GM18858 (cell line): ENCODE results near the gene EPM2AIP1.
"Not testable (repeated sequence)": the region's sequence is repeated elsewhere in the genome, so short reads cannot be mapped to it uniquely, and the experiment has no call there.

ENCODE experiments used
- ATAC-seq: cut with Tn5 transposase; IDR thresholded peaks from one replicate; pipeline ENCODE4 v1.9.1; 2021; ENCODE audit not compliant: unreplicated experiment

EPM2AIP1 gene

DNA sequence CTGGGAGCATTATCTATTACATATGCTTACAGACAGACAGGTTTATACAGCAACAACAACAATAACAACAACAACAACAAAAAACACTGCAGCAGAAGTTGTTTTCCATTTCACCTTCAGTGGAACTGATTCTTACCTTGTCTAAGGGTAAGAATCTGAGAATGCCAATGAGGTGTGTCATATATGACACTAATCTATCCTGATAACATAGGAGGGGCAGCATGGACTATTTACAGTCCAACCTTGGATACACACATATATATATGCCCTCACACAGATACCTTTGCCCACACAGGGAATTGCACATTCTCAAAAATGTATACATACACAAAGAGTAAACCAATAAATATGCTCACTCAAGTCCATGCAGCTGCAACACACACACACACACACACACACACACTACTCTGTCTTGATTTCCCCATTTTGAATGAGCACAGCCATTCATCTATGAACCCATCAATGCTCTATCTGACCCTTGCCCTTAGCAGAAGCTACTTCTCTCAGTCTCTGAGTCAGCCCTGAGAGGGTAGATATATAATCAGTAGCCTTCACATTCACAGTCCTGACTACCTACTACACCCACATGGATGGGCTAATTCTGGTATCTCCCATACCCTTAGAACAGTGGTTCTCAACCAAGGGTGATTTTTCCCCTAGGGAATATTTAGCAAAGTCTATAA, 38.3 kb downstream of the EPM2AIP1 start:
- no peak for ATAC-seq

DNA sequence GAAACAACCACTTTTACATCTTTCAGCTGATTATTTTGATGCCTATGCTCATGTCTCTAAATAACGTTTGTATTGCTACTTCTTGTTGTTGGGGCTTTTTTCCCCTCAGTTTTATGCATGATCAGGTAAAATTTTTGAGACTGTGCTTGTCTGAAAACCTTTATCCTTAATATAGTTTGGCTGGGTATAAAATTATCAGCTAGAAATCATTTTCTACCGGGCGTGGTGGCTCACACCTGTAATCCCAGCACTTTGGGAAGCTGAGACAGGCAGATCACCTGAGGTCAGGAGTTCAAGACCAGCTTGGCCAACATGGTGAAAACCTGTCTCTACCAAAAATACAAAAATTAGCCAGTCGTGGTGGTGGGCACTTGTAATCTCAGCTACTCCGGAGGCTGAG, 45.1 kb downstream of the EPM2AIP1 start:
- not testable (repeated sequence) for ATAC-seq

DNA sequence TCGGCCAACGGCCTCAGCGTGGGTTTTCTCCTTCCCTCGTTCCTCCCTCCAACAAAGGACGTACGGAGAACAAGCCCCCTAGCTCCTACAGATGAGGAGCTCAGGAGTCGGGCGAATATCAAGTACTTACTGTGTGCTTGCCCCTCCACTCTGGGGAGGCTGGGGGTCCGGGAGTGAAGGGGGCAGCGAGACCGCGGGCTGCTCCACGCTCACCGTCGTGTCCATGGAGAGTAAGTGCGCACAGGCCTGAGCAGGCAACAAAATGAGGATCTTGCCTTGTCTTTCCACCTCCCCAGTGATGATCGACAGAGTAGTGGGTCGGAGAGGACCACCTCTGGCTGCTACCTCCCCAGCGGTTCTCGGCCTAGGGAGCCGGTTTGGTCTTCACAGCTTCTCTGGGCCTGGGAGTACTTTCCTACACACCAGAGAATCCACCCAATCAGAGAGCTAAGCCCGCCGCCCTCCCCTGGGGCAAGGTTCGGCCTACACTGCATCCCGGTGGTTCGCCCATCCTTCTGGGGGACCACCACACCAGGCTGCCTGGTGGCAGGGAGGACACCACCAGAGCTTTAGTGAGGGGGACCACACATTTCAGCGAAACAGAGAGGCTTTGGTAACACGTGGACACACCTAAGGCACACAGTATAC, 47.5 kb downstream of the EPM2AIP1 start:
- ATAC-seq: no peak

DNA sequence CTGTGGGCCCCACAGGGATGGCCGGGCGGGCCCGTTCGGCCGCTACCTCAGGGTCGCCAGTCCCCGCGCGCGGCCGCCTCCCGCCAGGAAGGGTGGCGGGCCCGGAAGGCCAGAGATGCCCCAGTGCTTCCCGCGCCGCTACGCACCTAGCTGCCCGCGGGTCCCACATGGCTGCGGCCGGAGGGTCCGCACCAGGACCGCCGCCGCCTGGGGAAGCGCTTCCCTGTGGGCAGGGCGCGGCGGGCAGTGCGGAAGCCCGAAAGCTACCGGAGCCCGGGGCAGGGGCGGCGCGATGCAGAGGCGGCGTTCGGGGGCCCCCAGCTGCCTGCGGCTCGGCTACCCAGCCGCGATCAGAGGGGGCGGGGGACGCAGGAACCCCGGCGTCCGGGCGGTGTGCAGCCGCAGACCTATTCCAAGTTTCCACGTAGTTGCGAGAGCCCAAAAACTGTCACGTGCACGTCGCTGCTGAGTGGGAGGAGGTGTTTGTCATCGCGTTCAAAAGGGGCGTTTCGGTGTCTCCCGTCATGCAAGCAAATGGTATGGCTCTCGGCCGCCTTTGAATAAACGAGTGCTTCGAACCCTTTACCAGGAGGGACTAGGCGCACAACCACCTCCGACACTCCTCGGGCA, 48.2 kb downstream of the EPM2AIP1 start, which contains the start of gene TRANK1:
TRANK1 (minus strand) TSS at position 414 of the 630 bp plus-strand sequence; CDS start at position 169, 245 bp downstream.
- ATAC-seq: peak; percentile 64

DNA sequence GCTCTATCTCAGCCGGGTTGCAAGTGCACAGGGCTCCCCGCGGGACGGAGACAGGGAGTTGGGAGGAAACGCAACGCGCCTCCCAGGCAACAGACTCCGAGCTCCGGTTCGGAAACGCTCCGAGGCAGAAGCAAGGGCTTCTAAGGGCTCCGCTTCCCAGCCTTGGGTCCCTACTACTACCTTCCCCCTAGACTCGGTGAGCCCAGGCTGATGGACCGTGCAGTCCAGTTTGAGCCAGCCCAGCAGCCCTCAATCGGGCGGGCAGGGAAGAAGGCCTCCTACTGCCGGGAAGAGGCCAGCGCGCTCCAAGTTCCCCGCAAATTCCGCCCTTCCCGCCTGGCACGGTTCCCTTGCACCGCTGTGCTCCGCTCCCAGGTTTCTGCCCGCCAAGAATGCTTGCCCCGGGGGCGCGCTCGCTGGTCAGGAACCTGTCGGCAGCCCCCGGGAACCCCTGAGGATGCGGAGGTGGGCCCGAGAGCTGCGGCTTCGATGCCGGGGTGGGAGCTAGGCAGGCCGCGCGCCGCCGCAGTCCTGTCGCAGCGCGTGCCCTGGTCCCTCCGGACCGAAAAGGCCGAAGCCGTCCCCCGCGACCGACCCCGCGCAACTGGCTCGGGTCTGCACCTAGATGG, 48.8 kb downstream of the EPM2AIP1 start:
- ATAC-seq: peak; percentile 32

DNA sequence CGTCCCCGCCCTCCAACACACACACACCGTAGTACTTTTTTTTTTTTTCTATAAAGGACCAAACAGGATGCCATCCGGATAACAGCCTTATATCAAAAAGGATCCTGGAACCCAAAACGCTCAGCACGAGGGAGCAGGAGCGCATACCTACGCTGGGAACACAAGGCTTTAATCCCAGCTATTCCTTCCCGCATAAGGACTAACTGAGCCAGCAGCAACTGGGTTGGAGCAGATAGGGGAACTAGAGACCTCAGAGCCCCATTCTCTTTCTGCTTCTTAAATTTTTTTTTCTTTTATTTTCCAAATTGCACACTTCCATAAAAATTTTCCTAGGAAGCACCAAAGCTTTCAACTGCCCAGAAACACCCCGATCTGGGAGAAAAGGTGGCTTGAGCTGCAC, 49.3 kb downstream of the EPM2AIP1 start:
- no peak for ATAC-seq

DNA sequence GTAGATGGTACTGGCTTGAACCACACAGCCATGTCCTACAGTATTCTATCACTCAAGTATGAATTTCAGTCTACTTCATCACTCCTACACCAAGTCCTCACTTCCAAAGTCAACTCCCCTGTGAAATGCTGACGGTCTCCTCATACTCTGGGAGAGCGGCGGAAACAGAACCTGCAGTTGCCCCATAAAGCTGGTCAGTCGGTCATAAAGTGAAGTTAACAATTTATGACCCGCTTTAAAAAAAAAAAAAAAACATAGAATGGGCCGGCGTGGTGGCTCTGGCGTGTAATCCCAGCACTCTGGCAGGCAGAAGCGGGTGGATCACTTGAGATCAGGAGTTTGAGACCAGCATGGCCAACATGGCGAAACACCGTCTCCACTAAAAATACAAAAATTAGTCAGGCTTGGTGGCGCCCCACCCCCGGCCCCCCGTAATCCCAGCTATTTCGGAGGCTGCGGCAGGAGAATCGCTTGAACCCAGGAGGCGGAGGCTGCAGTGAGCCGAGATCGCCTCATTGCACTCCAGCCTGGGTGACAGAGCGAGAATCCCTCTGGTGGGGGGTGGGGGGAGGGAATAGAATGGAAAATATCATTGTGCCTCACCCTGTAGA, 50.2 kb downstream of the EPM2AIP1 start:
- ATAC-seq: no peak

DNA sequence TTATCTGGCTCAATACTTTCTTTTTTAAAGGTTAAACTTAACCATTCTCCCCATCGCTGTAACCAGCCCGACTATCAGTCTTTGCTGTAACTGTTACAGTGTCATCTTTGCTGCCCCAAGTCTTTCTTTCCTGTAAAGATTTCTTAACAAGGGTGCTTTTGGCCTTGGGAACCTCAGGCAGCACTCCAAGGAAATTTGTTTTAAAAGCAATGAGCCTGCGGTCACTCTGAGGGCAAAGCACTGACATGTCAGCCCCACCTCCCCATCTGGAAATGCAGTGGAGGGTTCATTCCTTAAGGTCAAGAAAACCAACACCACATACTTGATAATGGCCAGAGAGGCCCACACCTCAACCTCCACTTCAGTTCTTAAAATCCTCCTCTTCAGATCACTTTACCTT, 51.3 kb downstream of the EPM2AIP1 start:
- ATAC-seq: no peak

DNA sequence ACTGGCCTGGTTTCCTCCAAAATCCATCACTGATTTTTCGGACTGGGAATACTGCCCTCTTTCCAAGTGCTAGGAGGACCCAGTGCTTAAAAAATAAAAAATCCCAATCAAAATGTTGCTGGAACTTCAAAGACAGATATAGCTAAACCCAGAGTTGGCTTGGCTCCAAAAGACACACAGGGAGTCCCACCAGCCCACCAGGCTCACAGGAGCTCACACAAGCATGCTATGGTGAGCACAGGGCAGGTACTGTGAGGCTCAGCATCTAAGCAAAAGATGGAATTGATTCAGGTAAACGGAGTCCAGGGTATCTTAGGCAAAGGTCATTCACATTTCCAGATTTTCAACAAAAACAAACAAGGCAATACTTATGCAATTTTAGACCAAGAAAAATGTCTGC, 51.8 kb downstream of the EPM2AIP1 start:
- ATAC-seq: no peak

DNA sequence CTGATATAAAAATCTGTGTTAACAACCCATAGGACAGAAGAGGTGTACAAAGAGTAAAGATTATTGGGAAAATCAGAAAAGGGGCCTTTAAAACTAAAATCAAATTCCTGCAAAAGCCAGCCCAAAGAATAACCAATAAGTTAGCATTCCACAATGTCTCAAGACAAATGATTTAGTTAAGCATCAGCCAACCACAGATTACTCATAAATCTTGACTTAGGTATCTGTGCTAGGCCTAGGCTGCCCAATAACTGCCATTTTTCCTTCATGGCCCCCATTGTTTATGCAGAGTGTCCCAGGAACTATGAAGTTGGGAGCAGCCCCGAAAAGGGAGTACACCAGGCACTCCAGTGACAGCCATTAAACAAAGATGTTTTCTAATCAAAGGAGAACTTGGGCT, 55.4 kb downstream of the EPM2AIP1 start:
- no peak for ATAC-seq
